Neural progenitor cell (in vitro differentiated cells): ENCODE measurements around the gene SMAP1. TPM values are rescaled to one million over a fixed set of nuclear protein-coding genes. Genes with fewer than 3 reads are reported as not detected.

Source experiments
- DNase-seq: peaks from one replicate; pipeline ENCODE4 v3.0.0-alpha.2; 2016; ENCODE audit warnings: low spot score
- H2AFZ ChIP-seq: fragments of 200-600 bp; sonication (generic); replicated peaks from 2 replicates; pipeline ENCODE4 v1.6.1; 2016; ENCODE audit warnings: antibody characterized with exemption
- H3F3A ChIP-seq: fragments of 200-600 bp; sonication (generic); 2 replicates; pipeline ENCODE4 v1.6.1; 2016; ENCODE audit warnings: antibody characterized with exemption, low read depth
- H3K27ac ChIP-seq: fragments of 200-600 bp; sonication (generic); 2 replicates; pipeline ENCODE4 v1.5.1; 2016; ENCODE audit warnings: mild to moderate bottlenecking
- H3K27me3 ChIP-seq: fragments of 200-600 bp; sonication (generic); 2 replicates; pipeline ENCODE4 v1.6.1; 2016; ENCODE audit warnings: mild to moderate bottlenecking, moderate library complexity
- H3K36me3 ChIP-seq: fragments of 200-600 bp; sonication (generic); 2 replicates; pipeline ENCODE4 v1.5.1; 2016
- H3K4me1 ChIP-seq: fragments of 200-600 bp; sonication (generic); 2 replicates; pipeline ENCODE4 v1.6.1; 2016; ENCODE audit warnings: mixed run types
- H3K4me2 ChIP-seq: fragments of 200-600 bp; sonication (generic); 2 replicates; pipeline ENCODE4 v1.6.1; 2016
- H3K4me3 ChIP-seq: fragments of 200-600 bp; sonication (generic); 2 replicates; pipeline ENCODE4 v1.5.1; 2016
- H3K79me2 ChIP-seq: fragments of 200-600 bp; sonication (generic); 2 replicates; pipeline ENCODE4 v1.6.1; 2016; ENCODE audit warnings: low read depth
- H3K9ac ChIP-seq: fragments of 200-600 bp; sonication (generic); 2 replicates; pipeline ENCODE4 v1.6.1; 2016
- H3K9me3 ChIP-seq: fragments of 200-600 bp; sonication (generic); 2 replicates; pipeline ENCODE4 v1.5.1; 2016; ENCODE audit warnings: low read depth
- H4K20me1 ChIP-seq: fragments of 200-600 bp; sonication (generic); 2 replicates; pipeline ENCODE4 v1.6.1; 2016; ENCODE audit warnings: low read depth
- H3K27ac Mint-ChIP-seq: 3 replicates; pipeline ENCODE4 v1.8.0; 2021; ENCODE audit warnings: mixed read lengths
- H3K27me3 Mint-ChIP-seq: 2 replicates; pipeline ENCODE4 v1.8.0; 2022; ENCODE audit warnings: low read depth, mild to moderate bottlenecking, inconsistent platforms, moderate library complexity, mixed read lengths; ENCODE audit not compliant: insufficient read depth
- H3K36me3 Mint-ChIP-seq: 3 replicates; pipeline ENCODE4 v1.8.0; 2021; ENCODE audit warnings: mixed read lengths
- H3K4me1 Mint-ChIP-seq: 3 replicates; pipeline ENCODE4 v1.8.0; 2021; ENCODE audit warnings: mixed read lengths
- H3K4me3 Mint-ChIP-seq: 3 replicates; pipeline ENCODE4 v1.8.0; 2021; ENCODE audit warnings: mild to moderate bottlenecking, moderate library complexity, mixed read lengths
- H3K9me3 Mint-ChIP-seq: 3 replicates; pipeline ENCODE4 v1.8.0; 2020; ENCODE audit warnings: mixed read lengths
- CTCF ChIP-seq: fragments of 200-600 bp; sonication (generic); IDR thresholded peaks from 2 replicates; pipeline ENCODE4 v1.5.1; 2017; ENCODE audit warnings: antibody characterized with exemption, mild to moderate bottlenecking
- EZH2 ChIP-seq: fragments of 200-600 bp; sonication (generic); IDR thresholded peaks from 2 replicates; pipeline ENCODE4 v1.6.1; 2017; ENCODE audit warnings: antibody characterized with exemption, mild to moderate bottlenecking, moderate library complexity
- EZH2phosphoT487 ChIP-seq: fragments of 200-600 bp; sonication (generic); IDR thresholded peaks from 2 replicates; pipeline ENCODE4 v1.6.1; 2017; ENCODE audit warnings: antibody characterized with exemption
- total RNA-seq: library from RNA; depleted of rRNA; stranded (reverse); fragments of >200 nt; gene quantifications from 2 replicates; pipeline ENCODE4 v1.2.3, GENCODE V29; 2015; ENCODE audit warnings: low replicate concordance

Gene SMAP1
- total RNA-seq, 1 donor from 2014 or later, result 36.5 TPM

- no peak overlapping the region for H3K4me2 ChIP-seq
- no peak overlapping the region for H3K4me3 ChIP-seq
- H4K20me1 ChIP-seq, result no peaks in the 10 kb centered on the region
- no peaks in the 10 kb centered on the region for H3K9me3 ChIP-seq
- peaks cover 5% of the 10 kb centered on the region for H3K4me1 ChIP-seq
- no peak overlapping the region for H3K9ac ChIP-seq
- H2AFZ ChIP-seq, result no peak overlapping the region
- no peak overlapping the region for H3K27ac Mint-ChIP-seq
- H3K27me3 Mint-ChIP-seq, result peaks cover 2% of the 10 kb centered on the region
- TF ChIP-seq EZH2 (no peak), CTCF (no peak), EZH2phosphoT487 (no peak)
- no peaks in the 10 kb centered on the region for H3F3A ChIP-seq
- no peaks in the 10 kb centered on the region for H3K27me3 ChIP-seq
- no peak overlapping the region for H3K27ac ChIP-seq
- no peaks in the 10 kb centered on the region for H3K36me3 ChIP-seq
- peaks cover 4% of the 10 kb centered on the region for H3K4me1 Mint-ChIP-seq
- peaks cover 55% of the 10 kb centered on the region for H3K79me2 ChIP-seq
- no peak overlapping the region for H3K4me3 Mint-ChIP-seq
- no peaks in the 10 kb centered on the region for H3K36me3 Mint-ChIP-seq
- DNase-seq, result no peak
- peaks cover 9% of the 10 kb centered on the region for H3K9me3 Mint-ChIP-seq
These were observed 12.7 kb downstream of the SMAP1 start for GRCh38 chr6:70680396-70680795.

DNA sequence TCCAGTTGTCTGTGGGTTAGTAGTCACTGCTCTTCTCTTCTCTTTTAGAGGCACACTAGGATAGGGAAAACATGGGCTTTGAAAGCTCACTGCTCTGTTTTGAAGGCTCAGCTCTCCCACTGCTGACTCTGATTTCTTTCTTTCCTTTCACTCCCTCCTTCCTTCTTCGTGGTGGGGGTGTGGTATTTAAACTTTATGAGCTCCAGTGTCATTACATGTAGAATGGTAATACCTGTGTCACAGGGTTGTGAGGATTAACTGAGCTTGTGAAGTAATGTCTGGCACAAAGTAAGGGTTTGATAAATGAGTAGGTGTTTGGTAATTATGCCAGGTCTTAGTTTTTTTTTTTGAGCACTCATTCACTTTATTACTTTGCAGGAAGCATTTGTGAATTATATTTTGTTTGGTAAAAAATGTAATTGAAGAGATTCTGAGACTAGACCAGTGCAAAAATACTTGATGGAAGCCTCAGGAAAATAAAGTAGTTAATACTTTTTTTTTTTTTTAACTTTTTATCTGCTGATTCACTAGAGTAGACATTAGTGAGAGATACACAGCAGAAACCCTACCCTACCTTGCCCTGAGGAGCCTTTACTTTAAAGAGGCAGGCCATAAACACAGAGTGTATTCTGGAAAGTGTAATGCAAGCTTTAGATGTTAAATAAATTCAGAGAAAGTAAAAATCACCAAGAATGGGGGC, 17.3 kb downstream of the SMAP1 start:
- Histone ChIP-seq H2AFZ (no peak overlapping the region), H3K27ac (no peak overlapping the region), H3K36me3 (no peaks in the 10 kb centered on the region), H3K4me1 (peaks cover 5% of the 10 kb centered on the region), H3K4me2 (no peak overlapping the region), H3K9ac (no peak overlapping the region), H3K9me3 (no peaks in the 10 kb centered on the region), H3F3A (no peaks in the 10 kb centered on the region), H3K4me3 (no peak overlapping the region), H3K27me3 (no peaks in the 10 kb centered on the region), H4K20me1 (peaks cover 3% of the 10 kb centered on the region), H3K79me2 (peaks cover 66% of the 10 kb centered on the region)
- H3K27ac Mint-ChIP-seq, result no peak overlapping the region
- DNase-seq, result peak; percentile 4
- peaks cover 12% of the 10 kb centered on the region for H3K9me3 Mint-ChIP-seq
- H3K4me3 Mint-ChIP-seq, result no peak overlapping the region
- no peak for TF ChIP-seq EZH2
- TF ChIP-seq EZH2phosphoT487, result no peak
- TF ChIP-seq CTCF, result no peak
- no peaks in the 10 kb centered on the region for H3K36me3 Mint-ChIP-seq
- H3K27me3 Mint-ChIP-seq, result no peaks in the 10 kb centered on the region
- H3K4me1 Mint-ChIP-seq, result peaks cover 4% of the 10 kb centered on the region

- Histone ChIP-seq H3K27ac (no peak overlapping the region), H3K4me1 (peaks cover 5% of the 10 kb centered on the region), H3K4me2 (no peak overlapping the region), H2AFZ (no peak overlapping the region), H3K36me3 (no peaks in the 10 kb centered on the region), H3K9ac (no peak overlapping the region), H3K79me2 (peaks cover 72% of the 10 kb centered on the region), H3K27me3 (no peaks in the 10 kb centered on the region), H3K4me3 (no peak overlapping the region), H3F3A (no peaks in the 10 kb centered on the region), H4K20me1 (peaks cover 3% of the 10 kb centered on the region), H3K9me3 (no peaks in the 10 kb centered on the region)
- H3K27me3 Mint-ChIP-seq, result no peaks in the 10 kb centered on the region
- no peak overlapping the region for H3K27ac Mint-ChIP-seq
- H3K9me3 Mint-ChIP-seq, result peaks cover 14% of the 10 kb centered on the region
- no peak overlapping the region for H3K4me3 Mint-ChIP-seq
- TF ChIP-seq CTCF (no peak), EZH2phosphoT487 (no peak), EZH2 (no peak)
- DNase-seq, result no peak
- H3K4me1 Mint-ChIP-seq, result peaks cover 4% of the 10 kb centered on the region
- H3K36me3 Mint-ChIP-seq, result no peaks in the 10 kb centered on the region
These were observed 18.0 kb downstream of the SMAP1 start for GRCh38 chr6:70685494-70686180.
